Measurements from ENCODE around the gene HAL.

GRCh38 chr12:96045566-96045965 is 49.4 kb upstream of the HAL start:
- TF ChIP-seq GATA2 (IDR thresholded peaks at IDR 0.05; ENCODE audit: low read depth, low read length) = no peak
- no peak for TF ChIP-seq GATA3 (IDR thresholded peaks at IDR 0.05; ENCODE audit: low read depth, low read length)
